ENCODE data around the gene RPL7L1.

The RPL7L1 gene

GRCh38 chr6:42864602-42865001, 14.8 kb upstream of the RPL7L1 start:
- H3K27me3 ChIP-seq (ENCODE audit: insufficient read depth, low read length, poor library complexity), result no peaks in the 10 kb centered on the region
- no peak overlapping the region for H2AFZ ChIP-seq (ENCODE audit: low read depth, low read length)
- H3K4me1 ChIP-seq (ENCODE audit: insufficient read depth, low read length), result no peaks in the 10 kb centered on the region
- H3K9ac ChIP-seq (ENCODE audit: low read depth, low read length), result no peak overlapping the region
- ATAC-seq (ENCODE audit: insufficient read depth, low read depth) (no peak), DNase-seq (no peak)
- H3K4me2 ChIP-seq (ENCODE audit: insufficient read depth, low read length), result no peak overlapping the region
- H3K4me3 ChIP-seq (ENCODE audit: low read depth in 1 of 2, low read length in 2 of 2), result no peak overlapping the region
- H3K27ac ChIP-seq (ENCODE audit: low read length), result no peak overlapping the region
- TF ChIP-seq EZH2 (IDR thresholded peaks at IDR 0.05; ENCODE audit: borderline replicate concordance, low read depth, low read length, severe bottlenecking) (no peak), CTCF (IDR thresholded peaks at IDR 0.05; ENCODE audit: borderline replicate concordance, extremely low read depth, low read length, poor library complexity, severe bottlenecking) (no peak)
- H3K79me2 ChIP-seq (ENCODE audit: insufficient read depth, low read length), result no peaks in the 10 kb centered on the region
- peaks cover 50% of the 10 kb centered on the region for H3K36me3 ChIP-seq (ENCODE audit: insufficient read depth, low read length)
- no peaks in the 10 kb centered on the region for H4K20me1 ChIP-seq (ENCODE audit: insufficient read depth, low read length)
- no peaks in the 10 kb centered on the region for H3K9me3 ChIP-seq (ENCODE audit: insufficient read depth, low read length, severe bottlenecking)

- H3K4me1 ChIP-seq (ENCODE audit: insufficient read depth, low read length), result no peaks in the 10 kb centered on the region
- no peak for DNase-seq
- no peak overlapping the region for H3K4me2 ChIP-seq (ENCODE audit: insufficient read depth, low read length)
- no peak overlapping the region for H3K27ac ChIP-seq (ENCODE audit: low read length)
- peaks cover 21% of the 10 kb centered on the region; the same call in 1 of the 2 replicates for H3K36me3 ChIP-seq (ENCODE audit: insufficient read depth, low read length)
- no peaks in the 10 kb centered on the region for H3K79me2 ChIP-seq (ENCODE audit: insufficient read depth, low read length)
- no peak for TF ChIP-seq EZH2 (IDR thresholded peaks at IDR 0.05; ENCODE audit: borderline replicate concordance, low read depth, low read length, severe bottlenecking)
- TF ChIP-seq CTCF (IDR thresholded peaks at IDR 0.05; ENCODE audit: borderline replicate concordance, extremely low read depth, low read length, poor library complexity, severe bottlenecking), result no peak
- no peak for ATAC-seq (ENCODE audit: insufficient read depth, low read depth)
- H4K20me1 ChIP-seq (ENCODE audit: insufficient read depth, low read length), result no peaks in the 10 kb centered on the region
- no peaks in the 10 kb centered on the region for H3K27me3 ChIP-seq (ENCODE audit: insufficient read depth, low read length, poor library complexity)
- H2AFZ ChIP-seq (ENCODE audit: low read depth, low read length), result no peak overlapping the region
- no peak overlapping the region for H3K9ac ChIP-seq (ENCODE audit: low read depth, low read length)
- no peaks in the 10 kb centered on the region for H3K9me3 ChIP-seq (ENCODE audit: insufficient read depth, low read length, severe bottlenecking)
- H3K4me3 ChIP-seq (ENCODE audit: low read depth in 1 of 2, low read length in 2 of 2), result no peak overlapping the region
Observed at GRCh38 chr6:42870145-42870936, 9.1 kb upstream of the RPL7L1 start.

- no peaks in the 10 kb centered on the region for H3K27me3 ChIP-seq (ENCODE audit: insufficient read depth, low read length, poor library complexity)
- ATAC-seq (ENCODE audit: insufficient read depth, low read depth) (no peak), DNase-seq (no peak)
- H3K36me3 ChIP-seq (ENCODE audit: insufficient read depth, low read length), result peaks cover 13% of the 10 kb centered on the region; the same call in 1 of the 2 replicates
- no peak overlapping the region for H3K4me3 ChIP-seq (ENCODE audit: low read depth in 1 of 2, low read length in 2 of 2)
- H4K20me1 ChIP-seq (ENCODE audit: insufficient read depth, low read length), result no peaks in the 10 kb centered on the region
- no peak overlapping the region for H3K4me2 ChIP-seq (ENCODE audit: insufficient read depth, low read length)
- no peaks in the 10 kb centered on the region for H3K9me3 ChIP-seq (ENCODE audit: insufficient read depth, low read length, severe bottlenecking)
- TF ChIP-seq EZH2 (IDR thresholded peaks at IDR 0.05; ENCODE audit: borderline replicate concordance, low read depth, low read length, severe bottlenecking), result no peak
- TF ChIP-seq CTCF (IDR thresholded peaks at IDR 0.05; ENCODE audit: borderline replicate concordance, extremely low read depth, low read length, poor library complexity, severe bottlenecking), result no peak
- no peak overlapping the region for H3K27ac ChIP-seq (ENCODE audit: low read length)
- H2AFZ ChIP-seq (ENCODE audit: low read depth, low read length), result no peak overlapping the region
- H3K79me2 ChIP-seq (ENCODE audit: insufficient read depth, low read length), result no peaks in the 10 kb centered on the region
- no peaks in the 10 kb centered on the region for H3K4me1 ChIP-seq (ENCODE audit: insufficient read depth, low read length)
- no peak overlapping the region for H3K9ac ChIP-seq (ENCODE audit: low read depth, low read length)
Observed at GRCh38 chr6:42871711-42872110, 7.7 kb upstream of the RPL7L1 start.
